Measurements from ENCODE around the gene SLC39A1.
"Not testable (repeated sequence)": the region's sequence is repeated elsewhere in the genome, so short reads cannot be mapped to it uniquely, and the experiment has no call there.

Gene SLC39A1

GRCh38 chr1:153932156-153933131 is 30.9 kb downstream of the SLC39A1 start:
- DNase-seq (ENCODE audit: low read depth in 1 of 2, low spot score in 1 of 2), result no peak

GRCh38 chr1:153929981-153930948 is 33.1 kb downstream of the SLC39A1 start:
- DNase-seq (ENCODE audit: low read depth in 1 of 2, low spot score in 1 of 2), result no peak

GRCh38 chr1:153929426-153929825 is 33.9 kb downstream of the SLC39A1 start:
- no peak for DNase-seq (ENCODE audit: low read depth in 1 of 2, low spot score in 1 of 2)

GRCh38 chr1:153928791-153929341 is 34.5 kb downstream of the SLC39A1 start:
- no peak for DNase-seq (ENCODE audit: low read depth in 1 of 2, low spot score in 1 of 2)

GRCh38 chr1:153928245-153928644 is 35.1 kb downstream of the SLC39A1 start:
- DNase-seq (ENCODE audit: low read depth in 1 of 2, low spot score in 1 of 2), result no peak

- no peak for DNase-seq (ENCODE audit: low read depth in 1 of 2, low spot score in 1 of 2)
Observed at GRCh38 chr1:153926405-153926804, 36.9 kb downstream of the SLC39A1 start.

- DNase-seq (ENCODE audit: low read depth in 1 of 2, low spot score in 1 of 2), result peak; percentile 93 to 97
Observed at GRCh38 chr1:153922972-153923925, 40.1 kb downstream of the SLC39A1 start, which contains the start of gene GATAD2B. TSS of gene GATAD2B (minus strand) at chr1:153922972. CDS start at chr1:153828347, 94,625 bp downstream.

- DNase-seq (ENCODE audit: low read depth in 1 of 2, low spot score in 1 of 2), result peak in 1 of 2 donors; percentile 13
Observed at GRCh38 chr1:153922076-153922971, 41.0 kb downstream of the SLC39A1 start.

GRCh38 chr1:153921803-153922075 is 41.6 kb downstream of the SLC39A1 start:
- DNase-seq (ENCODE audit: low read depth in 1 of 2, low spot score in 1 of 2), result no peak

GRCh38 chr1:153921080-153921802 is 42.1 kb downstream of the SLC39A1 start:
- no peak for DNase-seq (ENCODE audit: low read depth in 1 of 2, low spot score in 1 of 2)

- no peak for DNase-seq (ENCODE audit: low read depth in 1 of 2, low spot score in 1 of 2)
Observed at GRCh38 chr1:153919876-153920852, 43.2 kb downstream of the SLC39A1 start.

- no peak for DNase-seq (ENCODE audit: low read depth in 1 of 2, low spot score in 1 of 2)
Observed at GRCh38 chr1:153916297-153916696, 47.0 kb downstream of the SLC39A1 start.

GRCh38 chr1:153912349-153912748 is 51.0 kb downstream of the SLC39A1 start:
- DNase-seq (ENCODE audit: low read depth in 1 of 2, low spot score in 1 of 2), result no peak

- not testable (repeated sequence) for DNase-seq (ENCODE audit: low read depth in 1 of 2, low spot score in 1 of 2)
Observed at GRCh38 chr1:153910560-153910959, 52.8 kb downstream of the SLC39A1 start.

All from activated T-helper 1 cell treated with anti-CD3 and anti-CD28 coated beads, Interleukin-2, amount 50 U/mL, for 16 hours (primary cell).